ES-I3 (cell line): ENCODE measurements around the gene NFKB2.

ENCODE experiments used
- H3K36me3 ChIP-seq: 2 replicates; pipeline ENCODE4 v1.6.1; 2013; ENCODE audit warnings: mild to moderate bottlenecking, low read length, control low read depth, moderate library complexity; ENCODE audit not compliant: insufficient read depth
- H3K4me1 ChIP-seq: 2 replicates; pipeline ENCODE4 v1.6.1; 2013; ENCODE audit warnings: mild to moderate bottlenecking, control low read depth, low read length; ENCODE audit not compliant: insufficient read depth
- H3K9ac ChIP-seq: 2 replicates; pipeline ENCODE4 v1.6.1; 2013; ENCODE audit warnings: low read depth, mild to moderate bottlenecking, low read length, moderate library complexity
- H3K9me3 ChIP-seq: 2 replicates; pipeline ENCODE4 v1.6.1; 2013; ENCODE audit warnings: mild to moderate bottlenecking, low read length, moderate library complexity; ENCODE audit not compliant: control insufficient read depth, insufficient read depth

The NFKB2 gene

GRCh38 chr10:102400076-102400475 lies 4.6 kb downstream of the NFKB2 start:
- peak overlapping the region; percentile 45; the same call in 1 of the 2 replicates for H3K9ac ChIP-seq
- no peaks in the 10 kb centered on the region for H3K36me3 ChIP-seq
- H3K4me1 ChIP-seq: peaks cover 9% of the 10 kb centered on the region; the same call in 1 of the 2 replicates
- H3K9me3 ChIP-seq: no peaks in the 10 kb centered on the region

GRCh38 chr10:102400598-102401341 lies 5.3 kb downstream of the NFKB2 start:
- H3K9ac ChIP-seq: no peak overlapping the region
- no peaks in the 10 kb centered on the region for H3K36me3 ChIP-seq
- H3K9me3 ChIP-seq: no peaks in the 10 kb centered on the region
- peaks cover 9% of the 10 kb centered on the region; the same call in 1 of the 2 replicates for H3K4me1 ChIP-seq

GRCh38 chr10:102401342-102401654 lies 5.8 kb downstream of the NFKB2 start:
- H3K4me1 ChIP-seq: peaks cover 9% of the 10 kb centered on the region; the same call in 1 of the 2 replicates
- no peak overlapping the region for H3K9ac ChIP-seq
- H3K36me3 ChIP-seq: no peaks in the 10 kb centered on the region

GRCh38 chr10:102401735-102402511 lies 6.4 kb downstream of the NFKB2 start:
- H3K4me1 ChIP-seq: peaks cover 9% of the 10 kb centered on the region; the same call in 1 of the 2 replicates
- no peaks in the 10 kb centered on the region for H3K9me3 ChIP-seq
- H3K36me3 ChIP-seq: no peaks in the 10 kb centered on the region
- H3K9ac ChIP-seq: no peak overlapping the region

More at GRCh38 chr10:102401342-102401654, 5.8 kb downstream of the NFKB2 start:
- H3K9me3 ChIP-seq: no peaks in the 10 kb centered on the region

- Histone ChIP-seq H3K4me1 (peaks cover 9% of the 10 kb centered on the region; the same call in 1 of the 2 replicates), H3K36me3 (no peaks in the 10 kb centered on the region), H3K9ac (no peak overlapping the region), H3K9me3 (no peaks in the 10 kb centered on the region)
Observed at GRCh38 chr10:102402512-102402896, 7.0 kb downstream of the NFKB2 start.

- no peak overlapping the region for H3K9ac ChIP-seq
- H3K36me3 ChIP-seq: no peaks in the 10 kb centered on the region
- no peaks in the 10 kb centered on the region for H3K9me3 ChIP-seq
- H3K4me1 ChIP-seq: peaks cover 9% of the 10 kb centered on the region; the same call in 1 of the 2 replicates
Observed at GRCh38 chr10:102403115-102403514, 7.6 kb downstream of the NFKB2 start.

- Histone ChIP-seq H3K9me3 (no peaks in the 10 kb centered on the region), H3K9ac (no peak overlapping the region), H3K4me1 (peaks cover 10% of the 10 kb centered on the region; the same call in 1 of the 2 replicates), H3K36me3 (no peaks in the 10 kb centered on the region)
Observed at GRCh38 chr10:102404361-102405107, 9.0 kb downstream of the NFKB2 start.

- Histone ChIP-seq H3K36me3 (no peaks in the 10 kb centered on the region), H3K9me3 (no peaks in the 10 kb centered on the region), H3K4me1 (peaks cover 13% of the 10 kb centered on the region; the same call in 1 of the 2 replicates), H3K9ac (no peak overlapping the region)
Observed at GRCh38 chr10:102405108-102405571, 9.6 kb downstream of the NFKB2 start.

GRCh38 chr10:102405632-102406031 lies 10.1 kb downstream of the NFKB2 start:
- H3K9me3 ChIP-seq: no peaks in the 10 kb centered on the region
- no peak overlapping the region for H3K9ac ChIP-seq
- no peaks in the 10 kb centered on the region for H3K36me3 ChIP-seq
- H3K4me1 ChIP-seq: peaks cover 13% of the 10 kb centered on the region; the same call in 1 of the 2 replicates

- peaks cover 17% of the 10 kb centered on the region; the same call in 1 of the 2 replicates for H3K4me1 ChIP-seq
- no peak overlapping the region for H3K9ac ChIP-seq
- H3K9me3 ChIP-seq: no peaks in the 10 kb centered on the region
- no peaks in the 10 kb centered on the region for H3K36me3 ChIP-seq
Observed at GRCh38 chr10:102406815-102407214, 11.3 kb downstream of the NFKB2 start.

- no peaks in the 10 kb centered on the region for H3K9me3 ChIP-seq
- H3K4me1 ChIP-seq: peaks cover 15% of the 10 kb centered on the region; the same call in 1 of the 2 replicates
- H3K9ac ChIP-seq: no peak overlapping the region
Observed at GRCh38 chr10:102407425-102408130, 12.1 kb downstream of the NFKB2 start.

GRCh38 chr10:102408131-102408727 lies 12.7 kb downstream of the NFKB2 start:
- H3K36me3 ChIP-seq: no peaks in the 10 kb centered on the region
- H3K9me3 ChIP-seq: no peaks in the 10 kb centered on the region
- H3K4me1 ChIP-seq: peaks cover 18% of the 10 kb centered on the region; the same call in 1 of the 2 replicates
- H3K9ac ChIP-seq: peak overlapping the region; percentile 14; the same call in 1 of the 2 replicates

More at GRCh38 chr10:102407425-102408130, 12.1 kb downstream of the NFKB2 start:
- H3K36me3 ChIP-seq: no peaks in the 10 kb centered on the region
